Prostate gland (tissue), 2 donors: ENCODE measurements around the gene KRT86. TPM values are rescaled to one million over a fixed set of nuclear protein-coding genes. Genes with fewer than 3 reads are reported as not detected.

Source experiments
- DNase-seq: peaks from one replicate; pipeline ENCODE4 v3.0.0-alpha.2; 2019; ENCODE audit warnings: low spot score
- H3K27ac ChIP-seq, 2 donors: fragments of 200-600 bp; sonication (generic); 2 replicates each; pipeline ENCODE4 v1.5.1; 2017 to 2019
- H3K27me3 ChIP-seq: fragments of 200-600 bp; sonication (generic); replicated peaks from 2 replicates; pipeline ENCODE4 v1.5.1; 2019; ENCODE audit not compliant: insufficient read depth
- H3K36me3 ChIP-seq, 2 donors: fragments of 200-600 bp; sonication (generic); 1 replicate in 1 of 2; 2 replicates in 1 of 2; pipeline versions ENCODE4 v1.5.1 to v1.8.1; 2017 to 2019
- H3K4me1 ChIP-seq: fragments of 200-600 bp; sonication (generic); replicated peaks from 2 replicates; pipeline ENCODE4 v1.5.1; 2019
- H3K4me3 ChIP-seq, 2 donors: fragments of 200-600 bp; sonication (generic); 2 replicates each; pipeline ENCODE4 v1.5.1; 2017 to 2019
- H3K9me3 ChIP-seq: fragments of 200-600 bp; sonication (generic); 2 replicates; pipeline ENCODE4 v1.5.1; 2017
- CTCF ChIP-seq, 4 experiments: fragments of 200-600 bp in 2 of 4; fragments of 450-650 bp in 2 of 4; sonication (generic) in 2 of 4; IDR thresholded peaks; 1 replicate in 3 of 4; 2 replicates in 1 of 4; pipeline ENCODE4 v1.5.1; 2016 to 2019; ENCODE audit warnings: antibody characterized with exemption in 4 of 4, mild to moderate bottlenecking in 2 of 4, moderate library complexity in 2 of 4
- POLR2A ChIP-seq: fragments of 450-650 bp; IDR thresholded peaks from one replicate; pipeline ENCODE4 v1.6.1; 2016; ENCODE audit warnings: antibody characterized with exemption, mild to moderate bottlenecking
- POLR2AphosphoS5 ChIP-seq: sonication (generic); formaldehyde crosslinking; IDR thresholded peaks from one replicate; pipeline ENCODE4 v1.6.1; 2017; ENCODE audit warnings: antibody characterized with exemption
- WGBS: methylation state at CpG from one replicate; pipeline ENCODE4 v1.1.5; 2018; 5-methylcytosine and 5-hydroxymethylcytosine counted together
- intact Hi-C: fragments of 100-400 bp; cut with DNase I; formaldehyde crosslinking; loops from one replicate; pipeline ENCODE4 v1.14.2; 2022
- total RNA-seq, 2 donors: library from RNA; depleted of rRNA; stranded (reverse); fragments of >200 nt; gene quantifications; one replicate each; pipeline ENCODE4 v1.1.0, GENCODE V29; 2016

The KRT86 gene
- total RNA-seq, 2 donors from 2014 or later: 0.27 to 0.85 TPM

- intact Hi-C loops: no loop called here
- Histone ChIP-seq H3K36me3 (no peaks in the 10 kb centered on the region), H3K4me1 (no peaks in the 10 kb centered on the region), H3K9me3 (no peaks in the 10 kb centered on the region), H3K4me3 (no peak overlapping the region), H3K27me3 (peaks cover 1% of the 10 kb centered on the region), H3K27ac (no peak overlapping the region)
- WGBS: 34% methylated on average over 1 of the region's 1 CpG
- DNase-seq: no peak
- no peak for TF ChIP-seq CTCF (IDR thresholded peaks at IDR 0.05)
- no peak for TF ChIP-seq POLR2A
- TF ChIP-seq POLR2AphosphoS5: no peak
Observed at GRCh38 chr12:52261208-52261484, 13.3 kb upstream of the KRT86 start.

GRCh38 chr12:52262286-52262685 is 12.2 kb upstream of the KRT86 start:
- Histone ChIP-seq H3K4me3 (no peak overlapping the region), H3K9me3 (no peaks in the 10 kb centered on the region), H3K36me3 (no peaks in the 10 kb centered on the region), H3K27me3 (no peaks in the 10 kb centered on the region), H3K27ac (no peak overlapping the region), H3K4me1 (no peaks in the 10 kb centered on the region)
- WGBS: 91% methylated on average over 3 of the region's 3 CpGs
- intact Hi-C loops: no loop called here
- no peak for DNase-seq
- TF ChIP-seq POLR2A: no peak
- no peak for TF ChIP-seq POLR2AphosphoS5
- TF ChIP-seq CTCF (IDR thresholded peaks at IDR 0.05): no peak

GRCh38 chr12:52263761-52264434 is 10.5 kb upstream of the KRT86 start:
- no peak overlapping the region for H3K4me3 ChIP-seq
- no peaks in the 10 kb centered on the region for H3K36me3 ChIP-seq
- no peaks in the 10 kb centered on the region for H3K27me3 ChIP-seq
- no peaks in the 10 kb centered on the region for H3K9me3 ChIP-seq
- no peaks in the 10 kb centered on the region for H3K4me1 ChIP-seq
- no peak overlapping the region for H3K27ac ChIP-seq
- DNase-seq: no peak
- 85% methylated on average over 7 of the region's 7 CpGs for WGBS
- TF ChIP-seq CTCF (IDR thresholded peaks at IDR 0.05) (no peak), POLR2AphosphoS5 (no peak), POLR2A (no peak)
- intact Hi-C loops: no loop called here

GRCh38 chr12:52264435-52264825 is 10.0 kb upstream of the KRT86 start:
- Histone ChIP-seq H3K9me3 (no peaks in the 10 kb centered on the region), H3K27ac (no peak overlapping the region), H3K4me1 (no peaks in the 10 kb centered on the region), H3K27me3 (no peaks in the 10 kb centered on the region), H3K36me3 (no peaks in the 10 kb centered on the region), H3K4me3 (no peak overlapping the region)
- DNase-seq: no peak
- 62% methylated on average over 2 of the region's 2 CpGs for WGBS
- intact Hi-C loops: no loop called here
- TF ChIP-seq CTCF (IDR thresholded peaks at IDR 0.05) (no peak), POLR2A (no peak), POLR2AphosphoS5 (no peak)

- no peak for DNase-seq
- Histone ChIP-seq H3K27me3 (no peaks in the 10 kb centered on the region), H3K4me1 (no peaks in the 10 kb centered on the region), H3K9me3 (no peaks in the 10 kb centered on the region), H3K27ac (no peak overlapping the region), H3K36me3 (no peaks in the 10 kb centered on the region), H3K4me3 (no peak overlapping the region)
- whole genome bisulfite sequencing: 100% methylated on average over 2 of the region's 2 CpGs
- TF ChIP-seq POLR2AphosphoS5: no peak
- no peak for TF ChIP-seq POLR2A
- no peak for TF ChIP-seq CTCF (IDR thresholded peaks at IDR 0.05)
- intact Hi-C loops: no loop called here
Observed at GRCh38 chr12:52266514-52266913, 7.9 kb upstream of the KRT86 start.
